CD4-positive, alpha-beta T cell treated with Interleukin-15 for 4 hours (primary cell): ENCODE data around the gene ZNF232.
"Not testable (repeated sequence)": the region's sequence is repeated elsewhere in the genome, so short reads cannot be mapped to it uniquely, and the experiment has no call there.

Source experiments
- DNase-seq: peaks from one replicate; pipeline ENCODE4 v3.0.0-alpha.2; 2020; ENCODE audit warnings: low spot score

ZNF232 gene

GRCh38 chr17:5129770-5130169 lies 18.1 kb upstream of the ZNF232 start:
- DNase-seq: not testable (repeated sequence)

GRCh38 chr17:5128905-5129535 lies 17.3 kb upstream of the ZNF232 start:
- no peak for DNase-seq

- not testable (repeated sequence) for DNase-seq
These were observed 16.7 kb upstream of the ZNF232 start for GRCh38 chr17:5128387-5128786.

GRCh38 chr17:5127910-5128309 lies 16.2 kb upstream of the ZNF232 start:
- no peak for DNase-seq

- no peak for DNase-seq
These were observed 15.2 kb upstream of the ZNF232 start for GRCh38 chr17:5126719-5127488.

- not testable (repeated sequence) for DNase-seq
These were observed 13.2 kb upstream of the ZNF232 start for GRCh38 chr17:5124896-5125295.

GRCh38 chr17:5124125-5124760 lies 12.6 kb upstream of the ZNF232 start:
- not testable (repeated sequence) for DNase-seq

GRCh38 chr17:5123343-5124124 lies 11.9 kb upstream of the ZNF232 start:
- DNase-seq: no peak

GRCh38 chr17:5122586-5123342 lies 11.1 kb upstream of the ZNF232 start:
- no peak for DNase-seq

- DNase-seq: not testable (repeated sequence)
These were observed 10.4 kb upstream of the ZNF232 start for GRCh38 chr17:5122056-5122455.

GRCh38 chr17:5121186-5121841 lies 9.6 kb upstream of the ZNF232 start:
- DNase-seq: no peak

- not testable (repeated sequence) for DNase-seq
These were observed 8.9 kb upstream of the ZNF232 start for GRCh38 chr17:5120436-5121185.

- DNase-seq: no peak
These were observed 8.4 kb upstream of the ZNF232 start for GRCh38 chr17:5120036-5120435.

GRCh38 chr17:5118219-5118618 lies 6.5 kb upstream of the ZNF232 start:
- DNase-seq: no peak

GRCh38 chr17:5115673-5116651 lies 4.3 kb upstream of the ZNF232 start, which contains the start of gene USP6:
Gene USP6 (plus strand): TSS chr17:5116032. CDS start chr17:5130368, 14,336 bp downstream.
- no peak for DNase-seq

- DNase-seq: no peak
These were observed 862 bp downstream of the ZNF232 start for GRCh38 chr17:5110816-5111215.

- no peak for DNase-seq
These were observed 10.8 kb downstream of the ZNF232 start for GRCh38 chr17:5100832-5101231.

GRCh38 chr17:5099271-5099670 lies 12.4 kb downstream of the ZNF232 start:
- no peak for DNase-seq
